ENCODE data around the gene DTWD1.
A peak's percentile ranks its signal among the peaks of the same experiment; 100 is the strongest.

Gene DTWD1

DNA sequence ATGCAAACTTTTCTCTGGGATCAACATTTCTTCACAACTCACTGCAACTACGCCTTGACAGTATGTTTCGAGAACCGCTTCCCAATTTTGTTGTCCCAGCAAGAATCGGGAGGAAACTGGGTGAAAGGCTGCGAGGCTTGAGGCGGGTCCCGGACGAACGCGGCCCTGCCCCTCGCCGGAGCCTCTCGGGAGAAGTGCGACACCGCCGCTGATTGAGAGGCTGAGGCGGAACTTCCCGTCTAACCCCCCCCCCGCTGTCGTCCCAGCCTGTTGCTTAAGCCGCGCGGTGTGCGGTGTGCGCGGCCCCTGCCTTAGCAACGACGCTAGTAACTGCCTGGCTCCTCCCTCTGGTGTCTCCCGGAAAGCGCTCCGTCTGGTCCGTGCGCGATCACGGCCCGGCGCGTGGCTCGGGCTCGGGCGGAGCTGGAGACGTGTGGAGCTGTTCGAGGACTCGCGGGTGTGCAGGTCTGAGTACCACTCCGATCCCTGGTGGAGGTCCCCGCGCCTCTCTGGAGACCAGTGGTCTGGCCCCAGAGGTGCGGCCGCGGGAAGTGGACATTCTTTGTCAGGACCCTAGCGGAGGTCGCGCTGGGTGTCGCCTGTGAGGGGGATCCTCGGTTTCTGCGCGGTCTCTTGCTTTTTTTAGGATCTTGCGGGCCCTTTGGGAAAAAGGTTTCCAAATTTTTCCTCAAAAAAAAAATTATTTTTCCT is at the start of gene DTWD1, which contains the start of gene FAM227B (continued):
- TF ChIP-seq, protein P1, sequence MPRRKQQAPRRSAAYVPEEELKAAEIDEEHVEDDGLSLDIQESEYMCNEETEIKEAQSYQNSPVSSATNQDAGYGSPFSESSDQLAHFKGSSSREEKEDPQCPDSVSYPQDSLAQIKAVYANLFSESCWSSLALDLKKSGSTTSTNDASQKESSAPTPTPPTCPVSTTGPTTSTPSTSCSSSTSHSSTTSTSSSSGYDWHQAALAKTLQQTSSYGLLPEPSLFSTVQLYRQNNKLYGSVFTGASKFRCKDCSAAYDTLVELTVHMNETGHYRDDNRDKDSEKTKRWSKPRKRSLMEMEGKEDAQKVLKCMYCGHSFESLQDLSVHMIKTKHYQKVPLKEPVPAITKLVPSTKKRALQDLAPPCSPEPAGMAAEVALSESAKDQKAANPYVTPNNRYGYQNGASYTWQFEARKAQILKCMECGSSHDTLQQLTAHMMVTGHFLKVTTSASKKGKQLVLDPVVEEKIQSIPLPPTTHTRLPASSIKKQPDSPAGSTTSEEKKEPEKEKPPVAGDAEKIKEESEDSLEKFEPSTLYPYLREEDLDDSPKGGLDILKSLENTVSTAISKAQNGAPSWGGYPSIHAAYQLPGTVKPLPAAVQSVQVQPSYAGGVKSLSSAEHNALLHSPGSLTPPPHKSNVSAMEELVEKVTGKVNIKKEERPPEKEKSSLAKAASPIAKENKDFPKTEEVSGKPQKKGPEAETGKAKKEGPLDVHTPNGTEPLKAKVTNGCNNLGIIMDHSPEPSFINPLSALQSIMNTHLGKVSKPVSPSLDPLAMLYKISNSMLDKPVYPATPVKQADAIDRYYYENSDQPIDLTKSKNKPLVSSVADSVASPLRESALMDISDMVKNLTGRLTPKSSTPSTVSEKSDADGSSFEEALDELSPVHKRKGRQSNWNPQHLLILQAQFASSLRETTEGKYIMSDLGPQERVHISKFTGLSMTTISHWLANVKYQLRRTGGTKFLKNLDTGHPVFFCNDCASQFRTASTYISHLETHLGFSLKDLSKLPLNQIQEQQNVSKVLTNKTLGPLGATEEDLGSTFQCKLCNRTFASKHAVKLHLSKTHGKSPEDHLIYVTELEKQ (tag by site-specific recombination; IDR thresholded peaks at IDR 0.05; ENCODE audit: borderline replicate concordance), result no peak
- TF ChIP-seq ZNF324 (tag by site-specific recombination; IDR thresholded peaks at IDR 0.05) (peak; percentile 90), ZNF274 (IDR thresholded peaks at IDR 0.05; ENCODE audit: low read length) (no peak), ZNF274 (tag by site-specific recombination; IDR thresholded peaks at IDR 0.05; ENCODE audit: borderline replicate concordance) (no peak), ZNF292 (tag by site-specific recombination; IDR thresholded peaks at IDR 0.05; ENCODE audit: borderline replicate concordance, low read depth) (no peak), ZNF169 (tag by site-specific recombination; IDR thresholded peaks at IDR 0.05) (no peak), ZFHX2 (tag by site-specific recombination; conservative IDR thresholded peaks at IDR 0.05) (no peak), ZNF544 (tag by site-specific recombination; IDR thresholded peaks at IDR 0.05) (no peak), ZBTB21 (tag by site-specific recombination; IDR thresholded peaks at IDR 0.05) (no peak), ZNF223 (tag by site-specific recombination; IDR thresholded peaks at IDR 0.05) (no peak), ZNF692 (tag by site-specific recombination; IDR thresholded peaks at IDR 0.05) (peak; percentile 93), ZNF785 (tag by site-specific recombination; IDR thresholded peaks at IDR 0.05) (no peak), ZNF302 (tag by site-specific recombination; IDR thresholded peaks at IDR 0.05; ENCODE audit: low read depth) (no peak), ZNF777 (tag by site-specific recombination; IDR thresholded peaks at IDR 0.05; ENCODE audit: borderline replicate concordance) (no peak), ZSCAN23 (tag by site-specific recombination; IDR thresholded peaks at IDR 0.05) (peak; percentile 56; the same call in 1 of the 2 replicates), ZNF366 (tag by site-specific recombination; conservative IDR thresholded peaks at IDR 0.05) (no peak), REPIN1 (tag by site-specific recombination; IDR thresholded peaks at IDR 0.05; ENCODE audit: low read depth) (0 out of 2 replicates have a peak, but pooled peaks have one; percentile 36), SCRT1 (tag by site-specific recombination; IDR thresholded peaks at IDR 0.05; ENCODE audit: borderline replicate concordance) (peak; percentile 97), ZNF175 (tag by site-specific recombination; IDR thresholded peaks at IDR 0.05) (no peak), ZNF16 (tag by site-specific recombination; IDR thresholded peaks at IDR 0.05; ENCODE audit: low read depth) (no peak), ZNF701 (tag by site-specific recombination; IDR thresholded peaks at IDR 0.05) (no peak), ZFP37 (tag by site-specific recombination; IDR thresholded peaks at IDR 0.05) (peak; percentile 97)
- TF ChIP-seq, protein P2, sequence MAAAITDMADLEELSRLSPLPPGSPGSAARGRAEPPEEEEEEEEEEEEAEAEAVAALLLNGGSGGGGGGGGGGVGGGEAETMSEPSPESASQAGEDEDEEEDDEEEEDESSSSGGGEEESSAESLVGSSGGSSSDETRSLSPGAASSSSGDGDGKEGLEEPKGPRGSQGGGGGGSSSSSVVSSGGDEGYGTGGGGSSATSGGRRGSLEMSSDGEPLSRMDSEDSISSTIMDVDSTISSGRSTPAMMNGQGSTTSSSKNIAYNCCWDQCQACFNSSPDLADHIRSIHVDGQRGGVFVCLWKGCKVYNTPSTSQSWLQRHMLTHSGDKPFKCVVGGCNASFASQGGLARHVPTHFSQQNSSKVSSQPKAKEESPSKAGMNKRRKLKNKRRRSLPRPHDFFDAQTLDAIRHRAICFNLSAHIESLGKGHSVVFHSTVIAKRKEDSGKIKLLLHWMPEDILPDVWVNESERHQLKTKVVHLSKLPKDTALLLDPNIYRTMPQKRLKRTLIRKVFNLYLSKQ (tag by site-specific recombination; IDR thresholded peaks at IDR 0.05; ENCODE audit: borderline replicate concordance), result no peak
- TF ChIP-seq, protein P3, sequence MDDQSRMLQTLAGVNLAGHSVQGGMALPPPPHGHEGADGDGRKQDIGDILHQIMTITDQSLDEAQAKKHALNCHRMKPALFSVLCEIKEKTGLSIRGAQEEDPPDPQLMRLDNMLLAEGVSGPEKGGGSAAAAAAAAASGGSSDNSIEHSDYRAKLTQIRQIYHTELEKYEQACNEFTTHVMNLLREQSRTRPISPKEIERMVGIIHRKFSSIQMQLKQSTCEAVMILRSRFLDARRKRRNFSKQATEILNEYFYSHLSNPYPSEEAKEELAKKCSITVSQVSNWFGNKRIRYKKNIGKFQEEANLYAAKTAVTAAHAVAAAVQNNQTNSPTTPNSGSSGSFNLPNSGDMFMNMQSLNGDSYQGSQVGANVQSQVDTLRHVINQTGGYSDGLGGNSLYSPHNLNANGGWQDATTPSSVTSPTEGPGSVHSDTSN (CRISPR knock-in tag; IDR thresholded peaks at IDR 0.05), result peak; percentile 90
- TF ChIP-seq, protein P4, sequence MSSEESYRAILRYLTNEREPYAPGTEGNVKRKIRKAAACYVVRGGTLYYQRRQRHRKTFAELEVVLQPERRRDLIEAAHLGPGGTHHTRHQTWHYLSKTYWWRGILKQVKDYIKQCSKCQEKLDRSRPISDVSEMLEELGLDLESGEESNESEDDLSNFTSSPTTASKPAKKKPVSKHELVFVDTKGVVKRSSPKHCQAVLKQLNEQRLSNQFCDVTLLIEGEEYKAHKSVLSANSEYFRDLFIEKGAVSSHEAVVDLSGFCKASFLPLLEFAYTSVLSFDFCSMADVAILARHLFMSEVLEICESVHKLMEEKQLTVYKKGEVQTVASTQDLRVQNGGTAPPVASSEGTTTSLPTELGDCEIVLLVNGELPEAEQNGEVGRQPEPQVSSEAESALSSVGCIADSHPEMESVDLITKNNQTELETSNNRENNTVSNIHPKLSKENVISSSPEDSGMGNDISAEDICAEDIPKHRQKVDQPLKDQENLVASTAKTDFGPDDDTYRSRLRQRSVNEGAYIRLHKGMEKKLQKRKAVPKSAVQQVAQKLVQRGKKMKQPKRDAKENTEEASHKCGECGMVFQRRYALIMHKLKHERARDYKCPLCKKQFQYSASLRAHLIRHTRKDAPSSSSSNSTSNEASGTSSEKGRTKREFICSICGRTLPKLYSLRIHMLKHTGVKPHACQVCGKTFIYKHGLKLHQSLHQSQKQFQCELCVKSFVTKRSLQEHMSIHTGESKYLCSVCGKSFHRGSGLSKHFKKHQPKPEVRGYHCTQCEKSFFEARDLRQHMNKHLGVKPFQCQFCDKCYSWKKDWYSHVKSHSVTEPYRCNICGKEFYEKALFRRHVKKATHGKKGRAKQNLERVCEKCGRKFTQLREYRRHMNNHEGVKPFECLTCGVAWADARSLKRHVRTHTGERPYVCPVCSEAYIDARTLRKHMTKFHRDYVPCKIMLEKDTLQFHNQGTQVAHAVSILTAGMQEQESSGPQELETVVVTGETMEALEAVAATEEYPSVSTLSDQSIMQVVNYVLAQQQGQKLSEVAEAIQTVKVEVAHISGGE (tag by site-specific recombination; conservative IDR thresholded peaks at IDR 0.05; ENCODE audit: low read depth), result peak; percentile 99
- TF ChIP-seq, protein P5, sequence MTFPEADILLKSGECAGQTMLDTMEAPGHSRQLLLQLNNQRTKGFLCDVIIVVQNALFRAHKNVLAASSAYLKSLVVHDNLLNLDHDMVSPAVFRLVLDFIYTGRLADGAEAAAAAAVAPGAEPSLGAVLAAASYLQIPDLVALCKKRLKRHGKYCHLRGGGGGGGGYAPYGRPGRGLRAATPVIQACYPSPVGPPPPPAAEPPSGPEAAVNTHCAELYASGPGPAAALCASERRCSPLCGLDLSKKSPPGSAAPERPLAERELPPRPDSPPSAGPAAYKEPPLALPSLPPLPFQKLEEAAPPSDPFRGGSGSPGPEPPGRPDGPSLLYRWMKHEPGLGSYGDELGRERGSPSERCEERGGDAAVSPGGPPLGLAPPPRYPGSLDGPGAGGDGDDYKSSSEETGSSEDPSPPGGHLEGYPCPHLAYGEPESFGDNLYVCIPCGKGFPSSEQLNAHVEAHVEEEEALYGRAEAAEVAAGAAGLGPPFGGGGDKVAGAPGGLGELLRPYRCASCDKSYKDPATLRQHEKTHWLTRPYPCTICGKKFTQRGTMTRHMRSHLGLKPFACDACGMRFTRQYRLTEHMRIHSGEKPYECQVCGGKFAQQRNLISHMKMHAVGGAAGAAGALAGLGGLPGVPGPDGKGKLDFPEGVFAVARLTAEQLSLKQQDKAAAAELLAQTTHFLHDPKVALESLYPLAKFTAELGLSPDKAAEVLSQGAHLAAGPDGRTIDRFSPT (tag by site-specific recombination; IDR thresholded peaks at IDR 0.05), result no peak

Measured in HEK293 (cell line).